GM19468 (cell line): Measurements from ENCODE around the gene MPP2.
"Not testable (repeated sequence)": the region's sequence is repeated elsewhere in the genome, so short reads cannot be mapped to it uniquely, and the experiment has no call there.

Experiments
- ATAC-seq: cut with Tn5 transposase; IDR thresholded peaks from one replicate; pipeline ENCODE4 v1.9.1; 2021; ENCODE audit warnings: mild to moderate bottlenecking, moderate library complexity, moderate number of reproducible peaks; ENCODE audit not compliant: unreplicated experiment; ENCODE audit errors: extremely low read depth

MPP2 gene

GRCh38 chr17:43932357-43932756, 25.0 kb upstream of the MPP2 start:
- no peak for ATAC-seq

GRCh38 chr17:43931062-43931571, 23.8 kb upstream of the MPP2 start:
- no peak for ATAC-seq

GRCh38 chr17:43928609-43929008, 21.3 kb upstream of the MPP2 start:
- ATAC-seq: no peak

GRCh38 chr17:43927929-43928328, 20.6 kb upstream of the MPP2 start:
- ATAC-seq: not testable (repeated sequence)

GRCh38 chr17:43927060-43927864, 19.9 kb upstream of the MPP2 start:
- no peak for ATAC-seq

- no peak for ATAC-seq
Observed at GRCh38 chr17:43924558-43924957, 17.2 kb upstream of the MPP2 start.

GRCh38 chr17:43920500-43921095, 13.3 kb upstream of the MPP2 start:
- no peak for ATAC-seq

- ATAC-seq: no peak
Observed at GRCh38 chr17:43918026-43918389, 10.7 kb upstream of the MPP2 start.

- no peak for ATAC-seq
Observed at GRCh38 chr17:43917348-43918025, 10.2 kb upstream of the MPP2 start.

- ATAC-seq: no peak
Observed at GRCh38 chr17:43917016-43917347, 9.6 kb upstream of the MPP2 start.

- no peak for ATAC-seq
Observed at GRCh38 chr17:43916385-43916784, 9.0 kb upstream of the MPP2 start.

- ATAC-seq: no peak
Observed at GRCh38 chr17:43915559-43915958, 8.2 kb upstream of the MPP2 start.

GRCh38 chr17:43914451-43914850, 7.1 kb upstream of the MPP2 start:
- ATAC-seq: no peak

- no peak for ATAC-seq
Observed at GRCh38 chr17:43913584-43913983, 6.2 kb upstream of the MPP2 start.

- ATAC-seq: no peak
Observed at GRCh38 chr17:43912635-43913304, 5.4 kb upstream of the MPP2 start.

GRCh38 chr17:43911904-43912303, 4.6 kb upstream of the MPP2 start:
- no peak for ATAC-seq

- no peak for ATAC-seq
Observed at GRCh38 chr17:43909537-43910231, 2.3 kb upstream of the MPP2 start.

GRCh38 chr17:43907998-43908721, 824 bp upstream of the MPP2 start:
- ATAC-seq: no peak

GRCh38 chr17:43906951-43907424, 348 bp downstream of the MPP2 start:
- no peak for ATAC-seq
